OCI-LY1 (cell line): ENCODE results near the gene HAPLN3.

ENCODE experiments used
- EZH2 ChIP-seq: fragments of 200-600 bp; sonication (generic), shearing (Covaris generic); IDR thresholded peaks from 2 replicates; pipeline ENCODE4 v1.8.0; 2017; ENCODE audit warnings: borderline replicate concordance, mixed run types, mild to moderate bottlenecking, antibody characterized with exemption, low read length, moderate library complexity, mixed read lengths
- TF ChIP-seq, protein P1 (sequence below): fragments of 200-600 bp; sonication (generic), shearing (Covaris generic); IDR thresholded peaks from 2 replicates; pipeline ENCODE4 v1.5.1; 2017; ENCODE audit warnings: mild to moderate bottlenecking, antibody characterized with exemption, low read length, moderate library complexity, mixed read lengths

DNA sequence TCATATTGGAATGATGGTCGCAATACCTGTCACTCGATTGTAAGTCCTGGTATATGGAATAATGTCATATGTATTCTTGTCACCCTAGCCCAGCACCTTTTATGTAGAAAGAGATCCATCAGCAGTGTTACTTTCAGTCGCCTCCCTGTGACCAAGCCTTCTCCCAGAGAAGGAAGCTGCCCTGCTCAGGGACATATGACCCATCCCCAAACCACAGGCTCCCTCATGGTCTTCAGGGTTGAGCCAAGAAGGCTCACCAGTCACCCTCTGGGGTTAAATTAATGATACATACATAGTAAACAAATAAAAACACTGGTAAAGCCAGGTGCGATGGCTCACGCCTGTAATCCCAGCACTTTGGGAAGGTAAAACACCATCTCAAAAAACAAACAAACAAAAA is 22.4 kb upstream of the HAPLN3 start:
- TF ChIP-seq, protein P1, sequence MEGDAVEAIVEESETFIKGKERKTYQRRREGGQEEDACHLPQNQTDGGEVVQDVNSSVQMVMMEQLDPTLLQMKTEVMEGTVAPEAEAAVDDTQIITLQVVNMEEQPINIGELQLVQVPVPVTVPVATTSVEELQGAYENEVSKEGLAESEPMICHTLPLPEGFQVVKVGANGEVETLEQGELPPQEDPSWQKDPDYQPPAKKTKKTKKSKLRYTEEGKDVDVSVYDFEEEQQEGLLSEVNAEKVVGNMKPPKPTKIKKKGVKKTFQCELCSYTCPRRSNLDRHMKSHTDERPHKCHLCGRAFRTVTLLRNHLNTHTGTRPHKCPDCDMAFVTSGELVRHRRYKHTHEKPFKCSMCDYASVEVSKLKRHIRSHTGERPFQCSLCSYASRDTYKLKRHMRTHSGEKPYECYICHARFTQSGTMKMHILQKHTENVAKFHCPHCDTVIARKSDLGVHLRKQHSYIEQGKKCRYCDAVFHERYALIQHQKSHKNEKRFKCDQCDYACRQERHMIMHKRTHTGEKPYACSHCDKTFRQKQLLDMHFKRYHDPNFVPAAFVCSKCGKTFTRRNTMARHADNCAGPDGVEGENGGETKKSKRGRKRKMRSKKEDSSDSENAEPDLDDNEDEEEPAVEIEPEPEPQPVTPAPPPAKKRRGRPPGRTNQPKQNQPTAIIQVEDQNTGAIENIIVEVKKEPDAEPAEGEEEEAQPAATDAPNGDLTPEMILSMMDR = no peak
- TF ChIP-seq EZH2 = no peak
